EL (cell line): ENCODE data around the gene NELFCD.
"Not testable (repeated sequence)": the region's sequence is repeated elsewhere in the genome, so short reads cannot be mapped to it uniquely, and the experiment has no call there.

Source experiments
- DNase-seq: peaks from one replicate; pipeline ENCODE4 v3.0.0-alpha.2; 2016

NELFCD gene

DNA sequence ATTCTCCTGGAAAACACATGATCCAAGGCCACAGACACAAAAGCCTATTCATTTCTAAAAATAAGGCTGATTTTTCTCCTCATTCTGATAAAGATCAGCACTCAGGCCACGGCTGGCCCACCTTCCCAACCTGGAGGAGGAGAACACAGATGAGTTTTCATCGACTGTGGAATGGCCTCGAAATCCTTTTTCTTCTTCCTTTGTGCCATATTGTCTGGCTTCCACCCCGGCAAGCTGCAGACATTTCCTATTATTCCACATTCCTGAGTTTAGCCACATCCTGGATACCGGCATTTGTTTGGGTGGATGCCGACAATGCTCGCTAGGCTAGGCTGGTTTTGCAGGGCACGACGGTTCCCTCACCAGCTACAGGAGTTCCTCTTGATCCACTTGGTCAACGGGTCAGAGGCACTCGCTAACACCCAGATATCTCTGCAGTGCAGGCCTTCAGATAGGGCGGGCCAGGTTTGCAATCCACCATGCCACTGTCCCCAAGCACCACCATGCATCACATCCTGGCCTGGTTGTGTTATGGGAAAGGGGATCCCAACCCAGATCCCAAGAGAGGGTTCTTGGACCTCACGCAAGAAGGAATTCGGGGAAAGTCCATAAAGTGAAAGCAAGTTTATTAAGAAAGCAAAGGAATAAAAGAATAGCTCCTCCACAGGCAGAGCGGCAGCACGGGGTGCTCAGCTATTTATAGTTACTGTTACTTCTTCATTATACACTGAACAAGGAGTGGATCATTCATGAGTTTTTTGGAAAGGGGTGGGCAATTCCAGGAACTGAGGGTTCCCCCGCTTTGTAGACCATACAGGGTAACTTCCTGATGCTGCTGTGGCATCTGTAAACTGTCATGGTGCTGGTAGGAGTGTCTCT lies 30.2 kb downstream of the NELFCD start:
- DNase-seq: peak; percentile 91

DNA sequence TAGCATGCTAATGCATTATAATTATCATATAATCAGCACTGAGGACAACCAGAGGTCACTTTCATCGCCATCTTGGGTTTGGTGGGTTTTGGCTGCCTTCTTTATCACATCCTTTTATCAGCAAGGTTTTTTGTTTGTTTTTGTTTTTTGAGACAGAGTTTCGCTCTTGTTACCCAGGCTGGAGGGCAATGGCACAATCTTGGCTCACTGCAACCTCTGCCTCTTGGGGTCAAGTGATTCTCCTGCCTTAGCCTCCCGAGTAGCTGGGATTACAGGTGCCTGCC lies 30.8 kb downstream of the NELFCD start:
- not testable (repeated sequence) for DNase-seq

DNA sequence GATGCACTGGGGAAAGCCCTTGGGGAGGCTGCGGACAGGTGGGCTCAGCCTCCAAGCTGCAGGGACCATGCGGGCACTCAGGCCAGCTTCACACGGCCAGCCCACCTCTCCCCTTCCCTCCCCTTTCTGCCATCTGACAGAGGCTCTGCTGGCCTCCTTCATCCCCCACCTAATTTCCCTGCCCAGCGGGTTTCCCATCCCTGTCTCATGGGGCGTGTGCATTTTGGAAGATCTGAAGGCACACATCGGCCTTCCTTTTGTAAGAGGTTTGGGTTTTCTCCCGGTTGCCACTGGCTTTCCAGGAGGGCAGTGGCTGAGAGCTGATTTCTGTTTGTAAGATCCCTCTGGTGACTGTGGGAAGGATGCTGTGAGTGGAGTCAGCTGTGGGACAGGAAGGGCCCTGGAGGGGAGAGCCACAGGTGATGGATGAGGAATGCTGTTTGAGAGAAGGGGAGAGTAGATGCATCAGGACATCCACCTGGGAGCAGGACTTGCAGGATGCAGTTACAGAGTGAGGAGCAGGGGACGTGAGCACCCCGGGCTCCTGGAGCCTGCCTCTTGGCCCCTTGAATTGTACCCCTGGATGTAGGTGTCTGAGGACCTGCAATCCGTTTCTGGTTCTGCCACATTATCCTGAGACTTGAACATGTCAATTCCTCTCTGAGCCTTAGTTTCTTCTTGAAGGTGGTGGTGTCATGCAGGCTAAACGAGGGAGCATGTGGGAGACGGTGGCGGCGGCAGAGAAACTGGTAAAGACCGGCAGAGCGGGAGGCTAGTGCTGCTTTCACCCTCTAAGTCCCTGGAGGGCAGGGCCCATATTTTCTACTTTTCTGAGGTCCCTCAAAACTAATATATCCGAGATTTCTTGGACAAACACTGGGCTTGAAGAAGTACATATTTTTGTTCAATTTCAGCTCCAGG lies 32.2 kb downstream of the NELFCD start:
- DNase-seq: no peak

DNA sequence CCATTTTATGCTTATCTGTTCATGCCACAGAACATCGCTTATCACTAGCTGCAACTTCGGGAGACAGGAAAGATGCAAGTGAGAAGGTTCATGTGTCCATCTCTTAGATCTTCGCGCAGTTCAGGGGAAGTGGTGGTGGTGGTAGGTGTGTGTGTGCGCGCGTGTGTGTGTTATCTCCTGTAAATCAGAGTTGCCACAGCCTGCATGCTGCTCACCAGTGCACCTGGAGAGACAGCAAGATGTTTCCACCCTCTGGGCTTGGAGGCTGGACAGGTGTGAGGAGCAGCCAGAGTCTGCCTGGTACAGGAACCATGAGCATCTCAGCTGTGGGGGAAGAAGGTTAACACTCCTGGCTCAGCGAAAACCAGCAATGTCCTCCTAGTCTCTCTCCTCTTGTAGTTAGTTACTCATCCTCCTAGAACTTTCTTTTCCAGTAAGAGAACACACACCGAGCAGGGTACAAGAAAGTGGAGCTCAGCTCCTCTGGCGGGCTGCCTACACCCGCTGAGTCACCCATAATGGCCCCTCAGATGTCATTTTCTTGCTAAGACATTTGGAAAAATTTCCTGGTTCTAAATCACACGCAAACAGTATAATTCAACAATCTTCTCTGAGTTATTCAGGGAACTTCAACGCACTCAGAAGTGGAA lies 33.0 kb downstream of the NELFCD start:
- peak; percentile 70 for DNase-seq

DNA sequence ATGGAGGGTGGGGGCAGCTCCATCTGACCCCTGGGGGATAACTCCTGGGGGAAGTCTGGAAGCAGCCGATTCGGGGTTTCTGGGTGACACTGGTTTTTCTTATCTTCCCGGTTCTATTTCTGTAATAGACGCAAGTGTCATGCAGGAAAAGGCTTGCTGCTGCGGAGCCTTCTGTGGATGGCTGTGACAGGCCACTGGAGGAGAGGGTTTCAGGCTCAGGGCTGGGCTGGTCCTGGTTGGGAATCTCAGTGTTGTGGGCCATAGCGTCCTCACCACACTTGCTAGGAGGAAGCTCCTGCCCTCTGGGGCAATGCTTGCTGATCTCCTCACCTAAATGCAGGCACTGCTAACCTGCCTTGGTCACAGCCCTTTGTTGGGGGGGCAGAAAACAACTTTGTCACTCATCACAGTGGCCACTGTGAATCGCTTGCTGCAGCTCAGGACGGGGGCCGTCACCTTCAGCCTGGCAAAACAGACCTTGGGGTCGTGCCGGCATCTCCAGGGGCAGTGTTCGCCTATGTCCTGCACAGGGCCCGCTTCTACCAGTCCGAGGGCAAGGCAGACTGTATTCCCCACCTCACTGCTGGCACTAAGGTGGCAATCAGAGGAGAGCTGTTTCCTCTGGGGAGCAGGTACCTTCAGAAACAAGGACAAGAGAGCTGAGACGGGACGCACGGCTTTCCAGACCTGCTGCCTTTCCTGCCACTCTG lies 33.8 kb downstream of the NELFCD start:
- DNase-seq: no peak

DNA sequence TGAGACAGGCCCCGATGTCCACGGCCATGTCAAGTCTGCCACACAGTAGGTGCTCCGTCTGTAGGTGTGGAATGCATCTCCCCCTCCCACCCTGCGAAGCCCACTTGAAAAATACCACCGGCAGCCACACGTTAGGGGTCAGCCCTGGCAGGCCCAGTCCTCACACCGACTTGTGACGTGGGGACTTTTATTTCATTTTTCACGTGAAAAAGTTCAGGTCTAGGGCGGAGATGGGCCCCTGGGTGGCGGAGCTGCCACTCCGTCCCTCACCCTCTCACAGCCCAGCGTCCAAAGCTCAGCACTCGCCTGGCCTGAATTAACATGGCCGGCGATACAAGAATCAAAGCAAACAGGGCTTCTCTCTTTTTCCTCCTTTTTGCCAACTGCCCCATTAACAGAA lies 34.4 kb downstream of the NELFCD start:
- no peak for DNase-seq

DNA sequence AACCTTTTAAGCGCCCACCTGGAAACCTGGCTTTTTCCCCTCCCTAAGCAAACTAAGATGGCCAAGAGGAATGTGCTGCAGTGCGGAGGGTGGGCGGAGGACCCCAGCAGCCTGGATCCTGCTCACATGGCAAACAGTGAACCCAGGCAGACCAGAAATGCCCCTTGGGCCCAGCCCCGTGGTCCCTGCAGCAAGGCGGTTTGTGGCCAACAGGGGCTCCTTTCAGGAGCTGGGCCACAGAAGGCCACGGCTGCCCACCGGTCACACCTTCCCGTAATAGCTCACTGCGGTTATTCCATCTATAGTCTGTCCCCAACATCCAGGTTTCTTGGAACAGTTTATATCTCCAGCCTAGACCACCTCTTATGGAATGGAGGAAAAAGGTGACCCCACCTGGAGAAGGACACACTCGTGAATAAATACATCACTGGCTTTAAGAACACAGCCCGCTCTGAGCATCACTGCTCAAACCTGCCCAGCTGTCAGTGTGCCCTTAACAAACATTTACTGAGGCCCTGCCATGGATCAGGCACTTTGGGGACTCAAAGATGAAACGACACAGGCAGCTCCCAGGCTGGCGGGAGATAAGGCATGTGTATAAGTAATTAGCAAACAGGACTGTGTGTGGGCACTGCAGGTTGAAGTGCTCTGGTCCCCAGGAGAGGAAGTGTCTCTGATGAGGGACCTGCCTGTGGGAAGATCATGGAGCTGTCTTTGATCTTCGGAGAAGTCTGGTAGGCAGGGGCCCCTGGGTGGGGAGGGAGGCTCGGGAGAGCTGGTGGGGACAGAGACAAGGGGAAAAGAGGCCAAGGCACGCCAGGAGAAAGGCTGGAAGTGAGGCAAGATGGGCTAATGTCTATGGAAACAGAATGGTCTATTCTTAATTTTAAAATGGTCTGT lies 35.0 kb downstream of the NELFCD start:
- no peak for DNase-seq

DNA sequence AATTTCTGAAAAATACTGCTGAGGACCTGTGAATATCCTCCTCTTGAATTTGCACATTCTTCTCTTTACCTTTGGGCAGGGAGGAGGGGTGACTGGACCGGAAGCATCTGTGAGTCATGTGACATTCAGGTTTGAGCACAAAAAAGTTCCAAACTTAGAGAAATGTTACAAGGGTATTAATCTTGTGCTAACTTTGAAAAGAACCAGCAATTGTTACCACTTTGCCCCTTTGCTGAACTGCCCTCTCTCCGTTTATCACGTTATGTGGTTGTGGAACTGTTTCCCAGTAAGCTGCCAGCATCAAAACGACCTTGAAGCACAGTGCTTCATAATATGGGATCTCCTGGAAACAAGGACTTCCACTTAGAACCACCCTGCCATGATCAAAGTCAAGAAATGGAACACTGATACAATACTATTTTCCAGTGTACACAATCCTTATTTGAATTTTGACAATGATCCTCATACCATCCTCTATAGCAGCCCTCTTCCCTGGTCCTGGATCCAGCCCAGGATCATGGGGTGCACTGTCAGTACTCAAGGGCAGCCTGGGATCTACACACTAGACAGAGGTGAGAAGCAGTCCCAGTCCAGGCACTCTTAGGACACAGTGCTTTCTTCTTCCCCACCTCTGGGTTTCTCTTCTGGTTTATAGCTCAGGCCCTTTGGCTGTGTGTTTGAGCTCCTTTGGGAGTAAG lies 35.9 kb downstream of the NELFCD start:
- DNase-seq: no peak

DNA sequence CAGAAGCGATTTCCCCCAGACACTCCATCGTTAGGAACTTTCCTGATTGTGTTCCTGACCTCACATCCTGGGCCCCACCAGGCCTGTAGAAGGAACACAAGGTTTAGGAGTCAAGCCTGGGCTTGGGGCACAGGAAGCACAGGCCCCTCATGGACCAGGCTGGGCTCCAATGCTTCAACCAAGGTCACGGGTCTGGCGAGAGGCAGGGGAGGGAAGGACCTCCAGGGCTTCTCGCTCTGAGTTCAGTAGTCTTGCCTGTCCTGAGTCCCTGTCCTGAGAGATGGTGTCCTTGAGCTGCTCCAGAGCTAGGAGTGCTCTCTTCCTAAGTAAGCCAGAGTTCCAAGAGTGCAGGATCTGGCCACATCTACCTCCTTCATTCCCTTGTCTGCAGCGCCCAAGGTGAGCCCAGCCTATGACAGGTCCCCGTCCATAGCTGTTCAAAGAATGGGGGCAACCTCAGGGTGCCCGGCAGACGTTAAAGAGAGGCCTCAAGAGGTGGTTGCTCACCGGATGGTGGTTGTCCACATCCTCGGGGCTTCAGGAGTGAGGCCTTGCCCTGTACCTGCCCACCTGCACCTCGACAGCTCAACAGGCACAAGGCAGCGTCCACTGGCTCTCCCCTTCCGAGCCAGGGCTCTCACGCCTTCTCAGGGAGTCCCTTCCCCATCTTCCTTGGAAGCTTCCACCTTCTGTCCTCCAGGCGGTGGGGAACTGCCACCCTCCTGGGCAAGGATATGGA lies 36.6 kb downstream of the NELFCD start:
- DNase-seq: no peak

DNA sequence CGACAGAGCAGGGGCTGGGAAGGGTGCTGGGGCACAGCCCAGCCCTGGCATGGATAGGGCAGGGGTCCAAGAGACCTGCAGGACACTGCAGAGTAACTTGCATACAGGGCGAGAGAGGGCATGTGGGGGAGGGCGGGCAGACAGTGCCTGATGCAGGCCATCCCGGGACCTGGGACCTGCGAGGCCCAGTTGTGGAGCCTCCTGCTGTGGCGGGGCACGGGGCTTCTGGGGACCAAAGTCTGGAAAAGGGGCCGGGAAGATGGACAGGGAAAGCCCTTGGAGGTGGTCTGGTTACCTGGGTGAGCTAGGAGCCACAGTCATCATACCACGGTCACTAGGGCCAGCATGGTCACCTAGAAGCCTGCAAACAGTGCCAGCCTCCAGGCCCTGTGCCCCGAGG lies 37.8 kb downstream of the NELFCD start:
- DNase-seq: no peak

DNA sequence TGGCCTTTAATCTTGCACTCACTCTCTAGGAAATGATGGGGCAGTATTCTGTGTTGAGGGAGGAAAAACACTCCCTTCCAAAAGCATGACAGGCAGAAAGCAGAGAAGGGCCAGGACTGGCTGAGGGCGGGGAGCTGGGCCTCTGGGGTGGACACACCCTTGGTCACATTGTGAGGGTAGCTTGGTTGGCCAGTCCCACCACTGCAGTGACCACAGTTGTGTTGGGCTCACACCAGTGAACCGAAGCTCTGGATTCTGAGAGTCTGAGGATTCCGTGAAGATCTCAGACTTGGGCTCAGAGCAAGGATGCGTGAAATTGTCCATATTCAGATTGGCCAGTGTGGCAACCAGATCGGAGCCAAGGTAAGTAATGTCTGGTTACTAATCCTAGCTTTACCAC lies 38.2 kb downstream of the NELFCD start, which contains the start of gene TUBB1:
Gene TUBB1, plus strand, starts transcription at position 213 of the 400 bp plus-strand sequence. Its CDS starts 94 bp downstream, at position 307.
- DNase-seq: no peak

DNA sequence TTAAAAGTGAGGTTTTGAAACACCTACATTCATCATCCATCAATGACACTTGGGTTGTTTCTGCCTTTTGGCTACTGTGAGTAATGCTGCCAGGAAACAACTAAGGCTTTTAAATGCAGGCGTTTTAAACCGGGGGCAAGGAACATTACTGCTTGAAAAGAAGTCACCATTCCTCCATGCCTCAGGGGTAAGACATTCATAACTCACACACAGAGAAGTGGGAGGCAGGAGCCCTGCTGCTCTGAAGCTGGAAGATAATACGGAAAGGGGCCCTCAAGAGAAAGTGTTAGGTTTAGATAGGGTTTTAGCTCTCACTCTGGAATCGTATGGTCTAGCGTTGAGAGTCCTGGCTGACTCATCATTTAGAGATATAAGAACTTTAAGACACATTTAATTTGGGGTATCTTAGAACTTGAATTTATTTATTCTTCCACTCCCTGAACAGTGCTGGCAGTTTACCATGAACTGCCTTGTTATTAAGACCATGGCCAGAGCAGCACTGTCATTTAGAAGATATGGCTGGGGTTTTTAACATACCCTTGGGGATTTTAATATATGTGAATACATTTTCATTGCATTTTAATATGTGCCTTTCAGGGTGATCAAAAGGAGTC lies 40.0 kb downstream of the NELFCD start:
- DNase-seq: peak; percentile 55

DNA sequence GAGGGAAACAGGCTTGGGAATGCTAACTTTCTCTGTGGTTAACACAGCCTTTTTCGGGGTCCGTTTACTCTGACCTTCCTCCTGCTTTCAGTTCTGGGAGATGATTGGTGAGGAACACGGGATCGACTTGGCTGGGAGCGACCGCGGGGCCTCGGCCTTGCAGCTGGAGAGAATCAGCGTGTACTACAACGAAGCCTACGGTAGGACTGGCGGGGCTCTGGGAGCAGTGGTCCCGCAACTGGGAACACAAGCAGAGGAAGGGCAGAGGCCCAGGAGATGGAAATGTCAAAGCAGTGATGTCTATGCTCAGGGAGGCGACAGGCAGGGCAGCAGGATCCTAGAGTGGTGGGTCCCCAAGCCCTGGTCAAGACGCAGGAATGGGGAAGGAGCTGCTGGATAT lies 41.7 kb downstream of the NELFCD start:
- DNase-seq: no peak

DNA sequence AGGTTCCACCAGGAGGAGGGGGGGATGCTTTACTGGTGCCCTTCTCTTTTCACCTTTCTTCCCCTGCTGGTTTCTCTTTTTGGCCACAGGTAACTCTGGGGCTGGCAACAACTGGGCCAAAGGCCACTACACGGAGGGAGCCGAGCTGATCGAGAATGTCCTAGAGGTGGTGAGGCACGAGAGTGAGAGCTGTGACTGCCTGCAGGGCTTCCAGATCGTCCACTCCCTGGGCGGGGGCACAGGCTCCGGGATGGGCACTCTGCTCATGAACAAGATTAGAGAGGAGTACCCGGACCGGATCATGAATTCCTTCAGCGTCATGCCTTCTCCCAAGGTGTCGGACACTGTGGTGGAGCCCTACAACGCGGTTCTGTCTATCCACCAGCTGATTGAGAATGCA lies 42.6 kb downstream of the NELFCD start:
- no peak for DNase-seq

DNA sequence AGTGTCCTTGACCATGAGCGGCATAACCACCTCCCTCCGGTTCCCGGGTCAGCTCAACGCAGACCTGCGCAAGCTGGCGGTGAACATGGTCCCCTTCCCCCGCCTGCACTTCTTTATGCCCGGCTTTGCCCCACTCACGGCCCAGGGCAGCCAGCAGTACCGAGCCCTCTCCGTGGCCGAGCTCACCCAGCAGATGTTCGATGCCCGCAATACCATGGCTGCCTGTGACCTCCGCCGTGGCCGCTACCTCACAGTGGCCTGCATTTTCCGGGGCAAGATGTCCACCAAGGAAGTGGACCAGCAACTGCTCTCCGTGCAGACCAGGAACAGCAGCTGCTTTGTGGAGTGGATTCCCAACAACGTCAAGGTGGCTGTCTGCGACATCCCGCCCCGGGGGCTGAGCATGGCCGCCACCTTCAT lies 43.1 kb downstream of the NELFCD start:
- no peak for DNase-seq

DNA sequence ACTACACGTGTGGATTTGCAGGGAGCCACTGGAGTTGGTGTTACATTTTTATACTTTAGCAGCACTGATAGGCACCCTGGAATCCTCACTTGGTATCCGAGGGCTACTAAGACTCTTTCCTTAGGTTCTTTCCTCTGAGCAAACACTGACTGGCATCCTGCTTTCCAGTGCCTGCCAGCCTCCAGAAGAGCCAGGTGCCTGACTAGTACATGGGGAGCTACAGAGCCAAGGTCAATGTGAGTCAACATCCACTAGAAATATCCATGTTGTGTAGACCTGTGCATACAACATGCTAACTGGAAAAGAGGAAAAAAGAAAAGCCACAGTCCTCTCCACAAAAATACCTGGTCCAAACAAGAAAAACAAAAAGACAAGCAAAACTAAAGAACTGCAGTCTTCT lies 44.0 kb downstream of the NELFCD start:
- no peak for DNase-seq

DNA sequence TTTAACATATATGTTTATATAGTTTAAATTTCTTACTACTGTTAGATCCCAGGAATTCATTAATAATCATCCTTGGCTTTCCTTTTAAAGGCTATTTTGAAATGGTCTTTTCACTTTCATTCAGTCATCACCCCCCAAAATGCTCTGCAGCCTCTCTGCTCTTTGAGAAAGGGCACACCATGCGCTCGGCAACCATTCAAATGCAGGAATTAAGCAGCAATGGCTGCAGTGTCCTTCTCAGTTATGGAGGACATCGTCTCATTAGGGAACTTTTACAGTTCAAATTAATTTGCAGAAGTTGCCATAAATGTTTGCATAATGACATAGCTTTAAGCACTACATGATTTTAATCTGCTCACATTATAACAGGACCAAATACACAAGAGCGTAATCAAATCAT lies 44.5 kb downstream of the NELFCD start:
- no peak for DNase-seq

DNA sequence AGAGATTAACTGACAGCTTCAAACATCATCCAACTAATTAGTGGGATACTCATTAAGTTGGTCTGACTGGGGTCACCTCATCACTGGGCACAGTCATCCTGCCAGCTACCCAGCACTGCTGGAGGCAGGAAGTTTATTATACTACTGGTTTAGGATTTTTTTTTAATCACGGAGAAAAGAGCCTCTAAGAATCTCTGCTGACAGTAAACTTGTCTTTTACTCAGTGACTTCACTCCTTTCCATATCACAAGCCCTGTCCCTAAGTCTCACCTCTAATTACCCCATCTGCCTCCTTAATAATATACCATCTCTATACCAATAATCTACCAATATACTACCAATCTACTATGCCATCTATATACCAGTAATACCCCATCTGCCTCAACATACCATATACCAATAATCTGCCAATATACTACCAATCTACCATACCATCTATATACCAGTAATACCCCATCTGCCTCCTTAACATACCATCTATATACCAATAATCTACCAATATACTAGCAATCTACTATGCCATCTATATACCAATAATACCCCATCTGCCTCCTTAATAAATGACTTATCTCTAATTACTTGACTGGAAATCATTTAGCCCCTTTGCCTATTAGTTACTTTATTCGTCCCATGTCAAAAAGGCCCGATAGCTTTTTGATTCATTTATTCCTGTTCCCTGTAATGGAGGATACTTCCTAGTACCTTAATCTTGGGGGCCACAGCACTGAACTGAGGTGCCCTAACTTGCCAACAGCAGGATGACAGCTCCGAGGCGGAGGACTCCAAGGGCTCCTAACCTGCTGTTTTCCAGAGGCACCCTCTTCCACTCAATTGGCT lies 46.1 kb downstream of the NELFCD start:
- DNase-seq: no peak
